HCT116 (cell line): ENCODE measurements around the gene PGBD5.

ENCODE experiments used
- ATF3 ChIP-seq: IDR thresholded peaks from 2 replicates; pipeline ENCODE4 v1.6.1; 2012
- EZH2phosphoT487 ChIP-seq: fragments of 200-600 bp; IDR thresholded peaks from 2 replicates; pipeline ENCODE4 v1.6.1; 2018; ENCODE audit warnings: antibody characterized with exemption, borderline replicate concordance
- FOSL1 ChIP-seq: IDR thresholded peaks from 2 replicates; pipeline ENCODE4 v1.6.1; 2012; ENCODE audit warnings: low read depth
- MAX ChIP-seq: IDR thresholded peaks from 2 replicates; pipeline ENCODE4 v1.6.1; 2012
- POLR2A ChIP-seq: IDR thresholded peaks from 2 replicates; pipeline ENCODE4 v1.7.0; 2011; ENCODE audit warnings: borderline replicate concordance; ENCODE audit not compliant: insufficient read depth, insufficient read length; ENCODE audit errors: extremely low read depth
- POLR2AphosphoS5 ChIP-seq: IDR thresholded peaks from 2 replicates; pipeline ENCODE4 v1.6.1; 2011; ENCODE audit warnings: mild to moderate bottlenecking, low read depth, low read length, moderate library complexity
- SIN3A ChIP-seq: IDR thresholded peaks from 2 replicates; pipeline ENCODE4 v1.6.1; 2012; ENCODE audit warnings: low read depth
- SP1 ChIP-seq: IDR thresholded peaks from 2 replicates; pipeline ENCODE4 v1.6.1; 2012; ENCODE audit warnings: low read depth
- YY1 ChIP-seq: IDR thresholded peaks from 2 replicates; pipeline ENCODE4 v1.6.1; 2011; ENCODE audit warnings: low read length, low read depth, moderate library complexity, mild to moderate bottlenecking; ENCODE audit not compliant: insufficient replicate concordance; ENCODE audit errors: extremely low read depth
- ZNF274 ChIP-seq: fragments of 200-500 bp; sonication (Bioruptor generic); IDR thresholded peaks from 2 replicates; pipeline ENCODE4 v1.6.1; 2014; ENCODE audit warnings: mild to moderate bottlenecking, low read depth, low read length, inconsistent platforms
- TF ChIP-seq, protein P1 (sequence below), 3 experiments: fragments of 200-600 bp in 1 of 3; sonication (generic) in 1 of 3; IDR thresholded peaks in 2 of 3; conservative IDR thresholded peaks in 1 of 3; 2 replicates each; pipeline ENCODE4 v1.5.1; 2012 to 2017; ENCODE audit warnings: low read depth in 2 of 3, low read length in 2 of 3, antibody characterized with exemption in 1 of 3, borderline replicate concordance in 1 of 3, control low read depth in 1 of 3, mild to moderate bottlenecking in 1 of 3, mixed read lengths in 1 of 3, mixed run types in 1 of 3, moderate library complexity in 1 of 3; ENCODE audit not compliant: insufficient read depth in 1 of 3
- TF ChIP-seq, protein P2 (sequence below): IDR thresholded peaks from 2 replicates; pipeline ENCODE4 v1.6.1; 2012; ENCODE audit warnings: low read depth

DNA sequence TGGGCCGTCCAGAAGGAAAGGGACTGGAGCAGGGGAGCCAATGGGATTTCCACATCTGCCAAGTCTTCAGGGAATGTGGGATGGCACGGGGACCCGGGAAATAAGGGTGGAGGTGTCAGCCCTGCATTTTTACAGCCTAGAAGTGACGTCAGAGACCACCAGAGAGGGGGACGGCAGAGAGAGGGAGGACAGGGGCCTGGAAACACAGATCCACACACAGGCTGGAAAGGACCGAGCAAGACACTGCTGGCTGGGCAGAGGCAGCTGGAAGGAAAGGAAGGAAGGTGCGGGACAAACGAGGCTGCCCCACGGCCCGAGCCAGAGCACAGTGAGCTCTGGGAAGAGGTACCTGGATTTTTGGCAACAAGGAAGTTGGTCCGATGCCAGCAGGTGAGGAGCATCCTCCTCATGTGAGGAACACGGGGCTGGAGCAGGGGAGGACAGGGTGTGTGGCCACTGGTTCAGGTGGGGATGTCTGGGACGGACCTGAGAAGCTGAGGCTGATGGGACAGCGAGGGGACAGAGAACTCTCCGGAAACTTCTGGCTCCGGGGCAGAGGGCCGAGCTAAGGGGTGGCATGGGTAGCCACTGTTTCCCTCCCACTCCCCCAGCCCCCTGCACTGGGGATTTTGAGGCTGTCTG lies 138.3 kb downstream of the PGBD5 start:
- TF ChIP-seq ATF3: no peak
- TF ChIP-seq POLR2A: no peak
- TF ChIP-seq SIN3A: no peak
- no peak for TF ChIP-seq ZNF274
- TF ChIP-seq, protein P1, sequence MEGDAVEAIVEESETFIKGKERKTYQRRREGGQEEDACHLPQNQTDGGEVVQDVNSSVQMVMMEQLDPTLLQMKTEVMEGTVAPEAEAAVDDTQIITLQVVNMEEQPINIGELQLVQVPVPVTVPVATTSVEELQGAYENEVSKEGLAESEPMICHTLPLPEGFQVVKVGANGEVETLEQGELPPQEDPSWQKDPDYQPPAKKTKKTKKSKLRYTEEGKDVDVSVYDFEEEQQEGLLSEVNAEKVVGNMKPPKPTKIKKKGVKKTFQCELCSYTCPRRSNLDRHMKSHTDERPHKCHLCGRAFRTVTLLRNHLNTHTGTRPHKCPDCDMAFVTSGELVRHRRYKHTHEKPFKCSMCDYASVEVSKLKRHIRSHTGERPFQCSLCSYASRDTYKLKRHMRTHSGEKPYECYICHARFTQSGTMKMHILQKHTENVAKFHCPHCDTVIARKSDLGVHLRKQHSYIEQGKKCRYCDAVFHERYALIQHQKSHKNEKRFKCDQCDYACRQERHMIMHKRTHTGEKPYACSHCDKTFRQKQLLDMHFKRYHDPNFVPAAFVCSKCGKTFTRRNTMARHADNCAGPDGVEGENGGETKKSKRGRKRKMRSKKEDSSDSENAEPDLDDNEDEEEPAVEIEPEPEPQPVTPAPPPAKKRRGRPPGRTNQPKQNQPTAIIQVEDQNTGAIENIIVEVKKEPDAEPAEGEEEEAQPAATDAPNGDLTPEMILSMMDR (IDR thresholded peaks at IDR 0.05 in 2 of 3, conservative IDR thresholded peaks at IDR 0.05 in 1 of 3; ENCODE audit: borderline replicate concordance in 1 of 3, insufficient read depth in 1 of 3, low read depth in 2 of 3, low read length in 2 of 3): no peak
- TF ChIP-seq YY1: no peak
- TF ChIP-seq, protein P2, sequence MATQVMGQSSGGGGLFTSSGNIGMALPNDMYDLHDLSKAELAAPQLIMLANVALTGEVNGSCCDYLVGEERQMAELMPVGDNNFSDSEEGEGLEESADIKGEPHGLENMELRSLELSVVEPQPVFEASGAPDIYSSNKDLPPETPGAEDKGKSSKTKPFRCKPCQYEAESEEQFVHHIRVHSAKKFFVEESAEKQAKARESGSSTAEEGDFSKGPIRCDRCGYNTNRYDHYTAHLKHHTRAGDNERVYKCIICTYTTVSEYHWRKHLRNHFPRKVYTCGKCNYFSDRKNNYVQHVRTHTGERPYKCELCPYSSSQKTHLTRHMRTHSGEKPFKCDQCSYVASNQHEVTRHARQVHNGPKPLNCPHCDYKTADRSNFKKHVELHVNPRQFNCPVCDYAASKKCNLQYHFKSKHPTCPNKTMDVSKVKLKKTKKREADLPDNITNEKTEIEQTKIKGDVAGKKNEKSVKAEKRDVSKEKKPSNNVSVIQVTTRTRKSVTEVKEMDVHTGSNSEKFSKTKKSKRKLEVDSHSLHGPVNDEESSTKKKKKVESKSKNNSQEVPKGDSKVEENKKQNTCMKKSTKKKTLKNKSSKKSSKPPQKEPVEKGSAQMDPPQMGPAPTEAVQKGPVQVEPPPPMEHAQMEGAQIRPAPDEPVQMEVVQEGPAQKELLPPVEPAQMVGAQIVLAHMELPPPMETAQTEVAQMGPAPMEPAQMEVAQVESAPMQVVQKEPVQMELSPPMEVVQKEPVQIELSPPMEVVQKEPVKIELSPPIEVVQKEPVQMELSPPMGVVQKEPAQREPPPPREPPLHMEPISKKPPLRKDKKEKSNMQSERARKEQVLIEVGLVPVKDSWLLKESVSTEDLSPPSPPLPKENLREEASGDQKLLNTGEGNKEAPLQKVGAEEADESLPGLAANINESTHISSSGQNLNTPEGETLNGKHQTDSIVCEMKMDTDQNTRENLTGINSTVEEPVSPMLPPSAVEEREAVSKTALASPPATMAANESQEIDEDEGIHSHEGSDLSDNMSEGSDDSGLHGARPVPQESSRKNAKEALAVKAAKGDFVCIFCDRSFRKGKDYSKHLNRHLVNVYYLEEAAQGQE: no peak
- TF ChIP-seq EZH2phosphoT487: no peak
- TF ChIP-seq MAX: no peak
- no peak for TF ChIP-seq FOSL1
- TF ChIP-seq POLR2AphosphoS5: no peak
- no peak for TF ChIP-seq SP1
